Stimulated activated CD8-positive, alpha-beta memory T cell treated with anti-CD3 and anti-CD28 coated beads, Interleukin-12 subunit alpha, Interleukin-12 subunit beta, amount 100 ng/mL, for 4 hours (primary cell): Measurements from ENCODE around the gene TM9SF4.

ENCODE experiments used
- DNase-seq: peaks from one replicate; pipeline ENCODE4 v3.0.0-alpha.2; 2020; ENCODE audit warnings: low read depth

TM9SF4 gene

DNA sequence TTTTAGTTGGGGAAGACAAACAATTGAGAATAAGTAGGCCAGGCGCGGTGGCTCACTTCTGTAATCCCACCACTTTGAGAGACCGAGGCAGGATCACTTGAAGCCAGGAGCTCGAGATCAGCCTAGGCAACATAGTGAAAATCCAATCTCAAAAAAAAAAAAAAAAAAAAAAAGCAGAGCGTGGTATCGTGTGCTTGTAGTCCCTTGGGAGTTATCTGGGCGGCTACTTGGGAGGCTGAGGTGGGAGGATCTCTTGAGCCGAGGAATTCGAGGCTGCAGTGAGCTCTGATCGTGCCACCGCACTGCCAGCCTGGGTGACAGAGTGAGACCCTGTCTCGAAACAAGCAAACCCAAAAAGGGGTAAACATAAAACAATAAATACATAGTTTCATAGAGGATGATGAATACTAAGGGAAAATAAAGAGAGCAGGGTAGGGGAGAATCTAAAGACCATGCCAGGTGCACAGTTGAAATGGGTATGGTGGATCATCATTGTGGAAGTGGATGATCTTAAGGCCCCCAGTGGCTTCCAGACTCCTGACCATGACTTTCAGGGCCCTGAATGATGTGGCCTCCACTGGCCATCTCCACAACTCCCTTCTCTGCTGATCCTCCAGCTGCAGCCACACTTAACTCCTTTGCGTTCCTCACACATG lies 99.1 kb downstream of the TM9SF4 start:
- DNase-seq: no peak

DNA sequence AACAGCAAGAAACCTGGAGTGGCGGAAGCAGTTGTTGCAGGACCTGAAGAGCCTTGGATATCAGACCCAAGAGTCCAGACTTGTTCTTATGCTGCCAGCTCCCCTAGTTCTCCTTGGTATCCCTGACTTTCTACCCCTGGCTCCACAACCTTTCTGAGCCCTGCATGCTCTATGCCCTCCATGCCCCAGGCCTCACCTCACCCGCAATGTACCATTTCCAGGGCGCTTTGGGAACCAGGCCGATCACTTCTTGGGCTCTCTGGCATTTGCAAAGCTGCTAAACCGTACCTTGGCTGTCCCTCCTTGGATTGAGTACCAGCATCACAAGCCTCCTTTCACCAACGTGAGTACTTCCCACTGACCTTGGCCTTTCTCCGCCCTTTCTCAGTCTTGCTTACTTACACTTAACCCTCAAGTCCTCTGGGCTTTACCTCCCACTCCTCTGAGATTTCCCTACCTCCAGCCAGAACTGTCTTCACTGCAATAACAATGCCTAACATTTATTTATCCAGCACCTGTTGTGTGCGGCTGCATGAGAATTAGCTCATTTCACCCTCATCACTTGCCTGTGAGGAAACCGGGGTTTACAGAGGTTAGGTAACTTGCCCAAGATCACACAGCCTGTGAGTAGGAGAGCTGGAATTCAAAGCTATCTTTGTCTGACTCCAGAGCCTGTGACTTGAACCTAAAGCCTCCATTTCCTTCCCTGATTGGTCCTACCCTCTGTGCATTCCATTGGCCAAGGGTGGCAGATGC lies 100.5 kb downstream of the TM9SF4 start:
- no peak for DNase-seq

DNA sequence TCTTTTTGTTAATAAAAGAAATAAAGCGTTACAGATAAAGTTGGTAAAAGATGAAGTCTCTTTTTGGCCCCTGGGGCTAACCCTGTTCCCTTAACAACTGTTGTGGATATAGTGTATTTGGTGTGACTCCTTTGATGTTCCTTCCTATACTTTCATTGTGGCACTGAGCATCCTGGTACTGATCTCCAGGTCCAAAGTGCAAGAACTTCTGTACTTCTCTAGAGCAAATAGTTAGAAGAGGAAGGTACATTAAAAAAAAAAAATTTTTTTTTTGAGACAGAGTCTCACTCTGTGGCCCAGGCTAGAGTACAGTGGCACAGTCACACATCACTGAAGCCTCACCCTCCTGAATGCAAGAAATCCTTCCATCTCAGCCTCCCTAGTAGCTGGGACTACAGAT lies 104.4 kb downstream of the TM9SF4 start:
- DNase-seq: no peak

DNA sequence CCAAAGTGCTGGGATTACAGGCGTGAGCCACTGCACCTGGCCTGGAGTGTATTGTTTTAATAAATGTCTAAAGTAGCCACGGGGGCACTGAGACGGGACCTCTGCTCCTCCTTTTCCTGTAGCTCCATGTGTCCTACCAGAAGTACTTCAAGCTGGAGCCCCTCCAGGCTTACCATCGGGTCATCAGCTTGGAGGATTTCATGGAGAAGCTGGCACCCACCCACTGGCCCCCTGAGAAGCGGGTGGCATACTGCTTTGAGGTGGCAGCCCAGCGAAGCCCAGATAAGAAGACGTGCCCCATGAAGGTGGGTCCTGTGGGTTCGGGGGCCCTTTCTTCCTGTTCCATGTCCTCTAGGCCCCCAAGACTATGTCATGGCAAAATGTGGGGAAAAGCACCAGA lies 105.6 kb downstream of the TM9SF4 start:
- no peak for DNase-seq

DNA sequence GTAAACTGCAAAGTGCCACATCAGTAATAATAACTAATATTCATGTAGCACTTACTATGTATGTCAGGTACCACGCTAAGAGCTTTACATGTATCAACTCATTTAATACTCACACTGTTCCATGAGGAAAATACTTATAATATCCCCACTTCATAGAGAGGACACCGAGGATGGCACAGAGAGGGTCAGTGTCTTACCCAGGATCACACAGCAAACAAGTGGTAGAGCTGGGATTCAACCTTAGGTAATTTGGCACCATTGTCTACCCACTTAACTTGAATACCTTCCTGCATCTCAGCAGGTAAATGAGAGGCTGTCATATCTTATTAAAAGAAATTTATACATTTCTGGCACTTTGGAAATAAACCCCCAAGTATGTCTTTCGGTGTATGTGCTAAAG lies 106.2 kb downstream of the TM9SF4 start:
- no peak for DNase-seq

DNA sequence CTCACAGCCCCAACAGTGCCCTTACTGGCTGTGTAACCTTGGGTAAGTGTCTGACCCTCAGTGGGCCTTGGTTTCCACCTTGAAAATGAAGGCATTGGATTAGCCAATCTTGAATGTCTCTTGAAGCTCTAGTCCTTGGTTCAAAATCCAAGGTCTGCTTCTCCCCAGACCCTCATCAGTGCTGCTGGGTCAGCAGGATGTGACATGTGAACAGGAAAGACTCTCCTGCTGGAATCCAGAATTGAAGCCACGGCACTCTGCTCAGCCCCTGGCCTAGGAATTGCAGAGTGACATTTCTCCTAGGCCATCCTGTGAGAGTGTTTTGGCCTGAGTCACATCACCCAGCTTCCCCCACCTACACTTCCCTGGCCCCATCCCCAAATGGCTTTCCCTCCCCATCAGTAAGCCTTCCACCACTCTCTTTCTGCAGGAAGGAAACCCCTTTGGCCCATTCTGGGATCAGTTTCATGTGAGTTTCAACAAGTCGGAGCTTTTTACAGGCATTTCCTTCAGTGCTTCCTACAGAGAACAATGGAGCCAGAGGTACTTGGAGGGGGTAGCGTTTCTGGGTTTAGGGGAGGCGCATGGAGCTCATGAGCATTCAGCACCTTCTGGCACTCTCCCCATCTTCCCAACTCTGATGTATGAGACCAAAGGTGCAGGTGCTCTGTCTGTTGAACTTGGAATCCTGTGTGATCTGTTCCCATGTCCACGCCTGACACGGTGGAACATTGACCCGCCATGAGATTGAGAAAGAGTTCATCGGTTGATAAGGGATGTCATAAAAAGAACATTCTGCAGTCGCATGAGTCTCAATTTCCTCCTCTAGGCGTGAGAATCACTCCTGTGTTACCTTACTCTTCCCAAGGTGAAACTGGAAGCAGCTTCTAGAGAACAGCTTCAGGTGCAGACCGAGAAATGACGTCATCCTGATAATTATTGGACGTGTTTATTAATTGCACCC lies 106.9 kb downstream of the TM9SF4 start:
- DNase-seq: no peak
